HepG2 (cell line): ENCODE measurements around the gene HSD3B7. TPM values are rescaled to one million over a fixed set of nuclear protein-coding genes. Genes with fewer than 3 reads are reported as not detected.

ENCODE experiments used
- FOXK1 ChIP-seq: sonication (generic); formaldehyde crosslinking; IDR thresholded peaks from 2 replicates; pipeline ENCODE4 v1.4.0; 2020; ENCODE audit warnings: low read depth, missing genetic modification reagents, borderline replicate concordance
- GTF3A ChIP-seq: sonication (generic); formaldehyde crosslinking; conservative IDR thresholded peaks from 2 replicates; pipeline ENCODE4 v1.4.0; 2020; ENCODE audit warnings: mild to moderate bottlenecking, missing genetic modification reagents
- HNRNPLL ChIP-seq: fragments of 200-400 bp; formaldehyde crosslinking; IDR thresholded peaks from 2 replicates; pipeline ENCODE4 v1.6.1; 2017; ENCODE audit warnings: mild to moderate bottlenecking, low read depth, low read length; ENCODE audit not compliant: poor library complexity, severe bottlenecking
- HOXA9 ChIP-seq: sonication (generic); formaldehyde crosslinking; IDR thresholded peaks from 2 replicates; pipeline ENCODE4 v1.8.1; 2022; ENCODE audit warnings: missing genetic modification reagents, mild to moderate bottlenecking, moderate library complexity, borderline replicate concordance
- JUN ChIP-seq: sonication (generic); formaldehyde crosslinking; IDR thresholded peaks from 2 replicates; pipeline ENCODE4 v1.4.0; 2020; ENCODE audit warnings: mild to moderate bottlenecking, missing genetic modification reagents
- KAT2B ChIP-seq: fragments of 150-350 bp; IDR thresholded peaks from 2 replicates; pipeline ENCODE4 v1.6.1; 2014; ENCODE audit warnings: low read depth, low read length, borderline replicate concordance
- MEIS1 ChIP-seq: sonication (generic); formaldehyde crosslinking; IDR thresholded peaks from 2 replicates; pipeline ENCODE4 v1.9.0; 2021; ENCODE audit warnings: mild to moderate bottlenecking, missing genetic modification reagents, moderate library complexity, borderline replicate concordance
- MEIS2 ChIP-seq: sonication (generic); formaldehyde crosslinking; IDR thresholded peaks from 2 replicates; pipeline ENCODE4 v1.9.0; 2021; ENCODE audit warnings: mild to moderate bottlenecking, missing genetic modification reagents
- NAIF1 ChIP-seq: sonication (generic); formaldehyde crosslinking; IDR thresholded peaks from 2 replicates; pipeline ENCODE4 v1.5.0; 2020; ENCODE audit warnings: mild to moderate bottlenecking, missing genetic modification reagents, borderline replicate concordance
- PAX8 ChIP-seq: sonication (generic); formaldehyde crosslinking; IDR thresholded peaks from 2 replicates; pipeline ENCODE4 v1.8.0; 2022; ENCODE audit warnings: mild to moderate bottlenecking, missing genetic modification reagents, borderline replicate concordance
- RBM39 ChIP-seq: fragments of 200-400 bp; formaldehyde crosslinking; IDR thresholded peaks from one replicate; pipeline ENCODE4 v1.6.1; 2018; ENCODE audit warnings: antibody characterized with exemption, mild to moderate bottlenecking, low read depth, low read length; ENCODE audit not compliant: poor library complexity, severe bottlenecking
- REXO4 ChIP-seq: sonication (generic); formaldehyde crosslinking; IDR thresholded peaks from 2 replicates; pipeline ENCODE4 v1.8.0; 2022; ENCODE audit warnings: missing genetic modification reagents, mild to moderate bottlenecking, borderline replicate concordance
- SALL1 ChIP-seq: sonication (generic); formaldehyde crosslinking; IDR thresholded peaks from 2 replicates; pipeline ENCODE4 v1.8.0; 2022; ENCODE audit warnings: mild to moderate bottlenecking, missing genetic modification reagents
- TERF1 ChIP-seq: sonication (generic); formaldehyde crosslinking; IDR thresholded peaks from 2 replicates; pipeline ENCODE4 v1.8.0; 2022; ENCODE audit warnings: mild to moderate bottlenecking, missing genetic modification reagents, moderate library complexity
- TFE3 ChIP-seq: IDR thresholded peaks from 2 replicates; pipeline ENCODE4 v1.6.1; 2016
- TMF1 ChIP-seq: sonication (generic); formaldehyde crosslinking; IDR thresholded peaks from 2 replicates; pipeline ENCODE4 v1.8.1; 2022; ENCODE audit warnings: low read depth, missing genetic modification reagents
- ZNF138 ChIP-seq: sonication (generic); formaldehyde crosslinking; IDR thresholded peaks from 2 replicates; pipeline ENCODE4 v1.5.0; 2020; ENCODE audit warnings: mild to moderate bottlenecking, low read depth, missing genetic modification reagents
- ZNF275 ChIP-seq: sonication (generic); formaldehyde crosslinking; IDR thresholded peaks from 2 replicates; pipeline ENCODE4 v1.8.0; 2022; ENCODE audit warnings: missing genetic modification reagents, mild to moderate bottlenecking, inconsistent platforms, borderline replicate concordance
- ZNF34 ChIP-seq: sonication (generic); formaldehyde crosslinking; IDR thresholded peaks from 2 replicates; pipeline ENCODE4 v1.4.0; 2020; ENCODE audit warnings: mild to moderate bottlenecking, missing genetic modification reagents, borderline replicate concordance
- ZNF496 ChIP-seq: sonication (generic); formaldehyde crosslinking; IDR thresholded peaks from 2 replicates; pipeline ENCODE4 v1.8.1; 2023; ENCODE audit warnings: mild to moderate bottlenecking, moderate library complexity, missing genetic modification reagents; ENCODE audit not compliant: insufficient replicate concordance
- ZNF501 ChIP-seq: sonication (generic); formaldehyde crosslinking; IDR thresholded peaks from 2 replicates; pipeline ENCODE4 v1.5.1; 2020; ENCODE audit warnings: mild to moderate bottlenecking, moderate library complexity, missing genetic modification reagents
- ZNF510 ChIP-seq: sonication (generic); formaldehyde crosslinking; IDR thresholded peaks from 2 replicates; pipeline ENCODE4 v1.4.0; 2020; ENCODE audit warnings: low read depth, mild to moderate bottlenecking, missing genetic modification reagents
- ZNF557 ChIP-seq: sonication (generic); formaldehyde crosslinking; IDR thresholded peaks from 2 replicates; pipeline ENCODE4 v1.4.0; 2020; ENCODE audit warnings: missing genetic modification reagents
- ZNF7 ChIP-seq: IDR thresholded peaks from 2 replicates; pipeline ENCODE4 v1.6.1; 2016; ENCODE audit warnings: missing biosample characterization, missing genetic modification reagents
- ZNF790 ChIP-seq: sonication (generic); formaldehyde crosslinking; IDR thresholded peaks from 2 replicates; pipeline ENCODE4 v1.8.0; 2022; ENCODE audit warnings: missing genetic modification reagents, mild to moderate bottlenecking, borderline replicate concordance
- polyA plus RNA-seq, 8 experiments: library from polyadenylated mRNA; depleted of rRNA in 3 of 8; stranded (reverse) in 7 of 8; unstranded in 1 of 8; fragments of >200 nt; fragmentation: Illumina TruSeq in 4 of 8; extraction: Trizol in 4 of 8; gene quantifications; 2 replicates each; pipeline versions ENCODE4 v1.2.1 to v1.2.3, GENCODE V29; 2011 to 2016; ENCODE audit warnings: low read depth in 4 of 8, missing spikeins in 1 of 8, mixed read lengths in 1 of 8; ENCODE audit not compliant: insufficient read depth in 1 of 8
- total RNA-seq, 5 experiments: library from RNA; depleted of rRNA; stranded (reverse); fragments of >200 nt; fragmentation: Illumina TruSeq; extraction: Trizol; gene quantifications; 2 replicates each; pipeline ENCODE4 v1.2.3, GENCODE V29; 2016; ENCODE audit warnings: low read depth in 1 of 5
- TF ChIP-seq, protein P1 (sequence below): sonication (generic); formaldehyde crosslinking; IDR thresholded peaks from 2 replicates; pipeline ENCODE4 v1.5.0; 2020; ENCODE audit warnings: missing genetic modification reagents

The HSD3B7 gene
- total and polyA plus RNA-seq, 2 of the 13 experiments (the other 11 are each of a cell fraction or from before 2014, with no cell fraction given): 32.9 to 69.7 TPM

GRCh38 chr16:30996324-30996984 is 11.4 kb downstream of the HSD3B7 start (continued):
- TF ChIP-seq, protein P1, sequence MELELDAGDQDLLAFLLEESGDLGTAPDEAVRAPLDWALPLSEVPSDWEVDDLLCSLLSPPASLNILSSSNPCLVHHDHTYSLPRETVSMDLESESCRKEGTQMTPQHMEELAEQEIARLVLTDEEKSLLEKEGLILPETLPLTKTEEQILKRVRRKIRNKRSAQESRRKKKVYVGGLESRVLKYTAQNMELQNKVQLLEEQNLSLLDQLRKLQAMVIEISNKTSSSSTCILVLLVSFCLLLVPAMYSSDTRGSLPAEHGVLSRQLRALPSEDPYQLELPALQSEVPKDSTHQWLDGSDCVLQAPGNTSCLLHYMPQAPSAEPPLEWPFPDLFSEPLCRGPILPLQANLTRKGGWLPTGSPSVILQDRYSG (CRISPR knock-in tag): no peak
- TF ChIP-seq ZNF557 (CRISPR knock-in tag): no peak
- TF ChIP-seq RBM39: no peak
- no peak; the same call in 1 of the 2 replicates for TF ChIP-seq MEIS1 (CRISPR knock-in tag)
- no peak; the same call in 1 of the 2 replicates for TF ChIP-seq JUN (CRISPR knock-in tag)
- TF ChIP-seq ZNF275 (CRISPR knock-in tag): no peak; the same call in 1 of the 2 replicates
- no peak for TF ChIP-seq FOXK1 (CRISPR knock-in tag)
- no peak for TF ChIP-seq ZNF138
- no peak for TF ChIP-seq PAX8
- TF ChIP-seq REXO4 (CRISPR knock-in tag): no peak
- no peak for TF ChIP-seq MEIS2
- no peak for TF ChIP-seq ZNF510
- TF ChIP-seq SALL1 (CRISPR knock-in tag): peak; percentile 74
- no peak for TF ChIP-seq TMF1 (CRISPR knock-in tag)
- TF ChIP-seq TFE3 (CRISPR knock-in tag): no peak
- no peak for TF ChIP-seq NAIF1
- TF ChIP-seq ZNF496 (CRISPR knock-in tag): no peak
- TF ChIP-seq GTF3A: no peak
- TF ChIP-seq ZNF501: no peak; the same call in 1 of the 2 replicates
- no peak for TF ChIP-seq ZNF34 (CRISPR knock-in tag)
- no peak for TF ChIP-seq KAT2B
- TF ChIP-seq TERF1 (CRISPR knock-in tag): no peak
- TF ChIP-seq ZNF7 (CRISPR knock-in tag): no peak
- no peak; the same call in 1 of the 2 replicates for TF ChIP-seq ZNF790 (CRISPR knock-in tag)
- TF ChIP-seq HNRNPLL: no peak
- no peak for TF ChIP-seq HOXA9 (CRISPR knock-in tag)
